NT2/D1 (cell line): ENCODE measurements around the gene TRIM10.

Source experiments
- DNase-seq: peaks from one replicate; pipeline ENCODE4 v3.0.0-alpha.2; 2011; ENCODE audit warnings: low read depth, low spot score
- H3K27me3 ChIP-seq: 2 replicates; pipeline ENCODE4 v1.6.0; 2011; ENCODE audit warnings: mild to moderate bottlenecking; ENCODE audit not compliant: insufficient read length, insufficient read depth
- H3K36me3 ChIP-seq: 2 replicates; pipeline ENCODE4 v1.6.1; 2011; ENCODE audit warnings: mild to moderate bottlenecking, low read length, mixed read lengths; ENCODE audit not compliant: insufficient read depth, insufficient read length
- H3K4me1 ChIP-seq: 2 replicates; pipeline ENCODE4 v1.5.1; 2011; ENCODE audit not compliant: insufficient read depth, insufficient read length
- H3K4me3 ChIP-seq: 2 replicates; pipeline ENCODE4 v1.5.1; 2011; ENCODE audit warnings: low read depth; ENCODE audit not compliant: insufficient read length
- H3K9ac ChIP-seq: 2 replicates; pipeline ENCODE4 v1.6.0; 2011; ENCODE audit warnings: low read depth; ENCODE audit not compliant: insufficient read length
- H3K9me3 ChIP-seq: 2 replicates; pipeline ENCODE4 v1.5.1; 2011; ENCODE audit warnings: mild to moderate bottlenecking, low read length; ENCODE audit not compliant: insufficient read depth
- SUZ12 ChIP-seq: IDR thresholded peaks from 2 replicates; pipeline ENCODE4 v1.6.1; 2011; ENCODE audit not compliant: insufficient read length, insufficient read depth; ENCODE audit errors: extremely low read depth
- YY1 ChIP-seq: IDR thresholded peaks from 2 replicates; pipeline ENCODE4 v1.6.1; 2011; ENCODE audit not compliant: insufficient read length, insufficient read depth
- ZNF274 ChIP-seq: IDR thresholded peaks from 2 replicates; pipeline ENCODE4 v1.6.1; 2011; ENCODE audit warnings: mild to moderate bottlenecking, low read depth, low read length

The TRIM10 gene

GRCh38 chr6:30156774-30157173 is 4.2 kb downstream of the TRIM10 start:
- H3K27me3 ChIP-seq = no peaks in the 10 kb centered on the region
- H3K4me3 ChIP-seq = no peak overlapping the region
- H3K36me3 ChIP-seq = no peaks in the 10 kb centered on the region
- H3K4me1 ChIP-seq = no peaks in the 10 kb centered on the region
- DNase-seq = no peak
- H3K9me3 ChIP-seq = no peaks in the 10 kb centered on the region
- TF ChIP-seq ZNF274 = no peak
- TF ChIP-seq SUZ12 = no peak
- no peak for TF ChIP-seq YY1
- no peak overlapping the region for H3K9ac ChIP-seq

DNA sequence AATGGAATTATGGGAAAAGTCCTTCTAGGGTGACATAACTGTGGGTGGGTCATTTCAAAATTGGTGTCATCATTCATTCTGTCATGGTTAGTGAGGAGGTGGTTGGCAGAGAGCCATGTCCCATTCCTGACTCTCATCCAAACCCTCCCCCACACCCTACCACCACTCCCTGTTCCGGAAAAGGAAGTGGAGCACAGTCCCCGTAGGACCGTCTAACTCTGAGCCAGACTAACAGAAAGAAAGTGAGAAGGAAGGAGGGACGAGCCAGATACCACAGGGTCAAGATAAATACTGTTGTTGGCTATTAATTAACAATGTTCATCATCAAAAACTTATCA is 4.8 kb downstream of the TRIM10 start:
- H3K4me3 ChIP-seq = no peak overlapping the region
- no peaks in the 10 kb centered on the region for H3K36me3 ChIP-seq
- H3K27me3 ChIP-seq = no peaks in the 10 kb centered on the region
- TF ChIP-seq ZNF274 (no peak), SUZ12 (no peak), YY1 (no peak)
- no peak overlapping the region for H3K9ac ChIP-seq
- H3K9me3 ChIP-seq = no peaks in the 10 kb centered on the region
- no peak for DNase-seq
- no peaks in the 10 kb centered on the region for H3K4me1 ChIP-seq

- no peak overlapping the region for H3K4me3 ChIP-seq
- no peak for TF ChIP-seq ZNF274
- H3K9me3 ChIP-seq = no peaks in the 10 kb centered on the region
- no peaks in the 10 kb centered on the region for H3K4me1 ChIP-seq
- DNase-seq = no peak
- H3K9ac ChIP-seq = no peak overlapping the region
- H3K27me3 ChIP-seq = no peaks in the 10 kb centered on the region
- no peaks in the 10 kb centered on the region for H3K36me3 ChIP-seq
Observed at GRCh38 chr6:30155520-30156261, 5.3 kb downstream of the TRIM10 start.

DNA sequence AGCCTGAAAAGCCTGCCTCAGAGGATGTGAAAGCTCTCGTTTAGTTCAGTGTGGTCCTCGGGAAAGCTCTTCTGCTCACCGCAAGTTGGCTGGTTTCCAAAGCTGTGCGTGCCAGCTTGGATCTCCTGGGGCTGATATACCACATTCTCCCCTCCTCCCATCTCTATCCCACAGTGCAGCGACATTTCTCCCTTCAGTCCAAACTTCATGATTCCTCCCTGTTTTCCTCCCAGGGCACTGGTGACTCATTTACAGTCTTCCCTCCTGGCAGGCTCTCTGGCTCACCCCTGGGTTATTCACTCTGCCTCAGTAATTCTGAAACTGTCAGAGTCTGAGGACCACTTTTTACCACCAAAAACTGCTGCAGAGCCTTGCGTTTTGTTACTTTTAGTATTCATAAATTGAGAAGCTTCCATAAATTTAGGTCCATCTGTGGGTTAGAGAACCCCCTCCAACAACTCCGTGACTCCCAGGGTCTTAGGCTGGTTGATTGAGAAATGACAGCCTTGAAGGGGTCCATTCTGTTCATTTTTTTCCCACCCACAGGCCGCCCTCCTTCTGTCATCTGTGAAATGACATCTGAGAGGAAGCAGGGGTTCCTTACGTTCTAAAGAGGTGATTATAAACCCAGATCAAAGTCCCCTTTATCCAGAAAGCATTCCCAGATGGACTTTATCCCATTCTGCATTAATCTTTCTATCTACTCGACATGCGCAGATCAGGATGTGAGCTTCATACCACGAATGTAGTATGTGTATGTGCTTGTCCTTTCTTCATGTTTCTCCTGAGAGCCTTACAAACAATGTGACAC is 6.1 kb downstream of the TRIM10 start:
- no peak overlapping the region for H3K4me3 ChIP-seq

GRCh38 chr6:30154061-30154460 is 7.0 kb downstream of the TRIM10 start:
- H3K4me3 ChIP-seq = no peak overlapping the region
- no peak for DNase-seq

More for the DNA sequence above, 6.1 kb downstream of the TRIM10 start:
- Histone ChIP-seq H3K36me3 (no peaks in the 10 kb centered on the region), H3K9me3 (no peaks in the 10 kb centered on the region), H3K4me1 (no peaks in the 10 kb centered on the region), H3K27me3 (no peaks in the 10 kb centered on the region), H3K9ac (no peak overlapping the region)
- TF ChIP-seq YY1 (no peak), ZNF274 (no peak), SUZ12 (no peak)
- no peak for DNase-seq

GRCh38 chr6:30152910-30153610 is 8.0 kb downstream of the TRIM10 start:
- Histone ChIP-seq H3K9ac (no peak overlapping the region), H3K27me3 (no peaks in the 10 kb centered on the region), H3K4me1 (no peaks in the 10 kb centered on the region), H3K4me3 (no peak overlapping the region), H3K36me3 (no peaks in the 10 kb centered on the region), H3K9me3 (no peaks in the 10 kb centered on the region)
- no peak for TF ChIP-seq ZNF274
- TF ChIP-seq YY1 = no peak
- no peak for TF ChIP-seq SUZ12
- no peak for DNase-seq

More at GRCh38 chr6:30154061-30154460, 7.0 kb downstream of the TRIM10 start:
- no peaks in the 10 kb centered on the region for H3K27me3 ChIP-seq
- H3K4me1 ChIP-seq = no peaks in the 10 kb centered on the region
- H3K36me3 ChIP-seq = no peaks in the 10 kb centered on the region
- no peak overlapping the region for H3K9ac ChIP-seq
- no peaks in the 10 kb centered on the region for H3K9me3 ChIP-seq
- no peak for TF ChIP-seq SUZ12

GRCh38 chr6:30152016-30152673 is 8.9 kb downstream of the TRIM10 start:
- H3K36me3 ChIP-seq = no peaks in the 10 kb centered on the region
- H3K27me3 ChIP-seq = no peaks in the 10 kb centered on the region
- no peak for TF ChIP-seq SUZ12
- no peak for TF ChIP-seq YY1
- TF ChIP-seq ZNF274 = no peak
- DNase-seq = no peak
- no peak overlapping the region for H3K4me3 ChIP-seq
- H3K9ac ChIP-seq = no peak overlapping the region
- H3K9me3 ChIP-seq = no peaks in the 10 kb centered on the region
- H3K4me1 ChIP-seq = no peaks in the 10 kb centered on the region
